Effector memory CD4-positive, alpha-beta T cell (primary cell): ENCODE results near the gene DAZAP2.
"Not testable (repeated sequence)": the region's sequence is repeated elsewhere in the genome, so short reads cannot be mapped to it uniquely, and the experiment has no call there.

Experiments used
- DNase-seq, 3 donors: peaks; one replicate each; pipeline ENCODE4 v3.0.0-alpha.2; 2020
- H3K27ac ChIP-seq: 2 replicates; pipeline ENCODE4 v1.7.0; 2013; ENCODE audit warnings: mild to moderate bottlenecking, low read length, moderate library complexity; ENCODE audit not compliant: insufficient read depth, poor library complexity, severe bottlenecking
- H3K27me3 ChIP-seq: replicated peaks from 2 replicates; pipeline ENCODE4 v1.7.0; 2013; ENCODE audit warnings: mild to moderate bottlenecking, low read length; ENCODE audit not compliant: insufficient read depth, control insufficient read depth, poor library complexity, severe bottlenecking
- H3K36me3 ChIP-seq: 2 replicates; pipeline ENCODE4 v1.7.0; 2013; ENCODE audit warnings: mild to moderate bottlenecking, low read length, moderate library complexity; ENCODE audit not compliant: control insufficient read depth, insufficient read depth
- H3K4me1 ChIP-seq: 2 replicates; pipeline ENCODE4 v1.7.0; 2013; ENCODE audit warnings: low read length, mild to moderate bottlenecking; ENCODE audit not compliant: control insufficient read depth, insufficient read depth, poor library complexity, severe bottlenecking
- H3K4me3 ChIP-seq: 2 replicates; pipeline ENCODE4 v1.7.0; 2013; ENCODE audit warnings: low read length, low read depth, mild to moderate bottlenecking; ENCODE audit not compliant: insufficient read depth, poor library complexity, severe bottlenecking
- H3K9me3 ChIP-seq: 2 replicates; pipeline ENCODE4 v1.7.0; 2013; ENCODE audit warnings: mild to moderate bottlenecking, low read length, moderate library complexity; ENCODE audit not compliant: control insufficient read depth

The DAZAP2 gene

GRCh38 chr12:51217133-51217967 is 21.3 kb upstream of the DAZAP2 start:
- DNase-seq, result peak; percentile 24 to 47 (median 32)
- Histone ChIP-seq H3K4me1 (peaks cover 13% of the 10 kb centered on the region), H3K4me3 (peak overlapping the region; percentile 97)

GRCh38 chr12:51217968-51218606 is 20.5 kb upstream of the DAZAP2 start, which contains the start of gene POU6F1:
Gene POU6F1 (minus strand): TSS chr12:51218062. CDS start chr12:51206836, 11,226 bp downstream.
- peak; percentile 38 to 60 (median 59) for DNase-seq

More at GRCh38 chr12:51217133-51217967, 21.3 kb upstream of the DAZAP2 start:
- Histone ChIP-seq H3K27ac (peak overlapping the region; percentile 91), H3K36me3 (no peaks in the 10 kb centered on the region), H3K27me3 (no peaks in the 10 kb centered on the region), H3K9me3 (no peaks in the 10 kb centered on the region)

GRCh38 chr12:51218607-51219161 is 19.9 kb upstream of the DAZAP2 start:
- Histone ChIP-seq H3K4me1 (peaks cover 13% of the 10 kb centered on the region), H3K27ac (peak overlapping the region; percentile 91), H3K4me3 (peak overlapping the region; percentile 97), H3K27me3 (no peaks in the 10 kb centered on the region), H3K9me3 (no peaks in the 10 kb centered on the region), H3K36me3 (no peaks in the 10 kb centered on the region)
- no peak for DNase-seq

More at GRCh38 chr12:51217968-51218606, 20.5 kb upstream of the DAZAP2 start, which contains the start of gene POU6F1:
- Histone ChIP-seq H3K27me3 (no peaks in the 10 kb centered on the region), H3K4me1 (peaks cover 13% of the 10 kb centered on the region), H3K27ac (peak within 1 kb of the TSS; percentile 91), H3K36me3 (no peaks in the 10 kb centered on the region), H3K9me3 (no peaks in the 10 kb centered on the region), H3K4me3 (peak within 1 kb of the TSS; percentile 97)

DNA sequence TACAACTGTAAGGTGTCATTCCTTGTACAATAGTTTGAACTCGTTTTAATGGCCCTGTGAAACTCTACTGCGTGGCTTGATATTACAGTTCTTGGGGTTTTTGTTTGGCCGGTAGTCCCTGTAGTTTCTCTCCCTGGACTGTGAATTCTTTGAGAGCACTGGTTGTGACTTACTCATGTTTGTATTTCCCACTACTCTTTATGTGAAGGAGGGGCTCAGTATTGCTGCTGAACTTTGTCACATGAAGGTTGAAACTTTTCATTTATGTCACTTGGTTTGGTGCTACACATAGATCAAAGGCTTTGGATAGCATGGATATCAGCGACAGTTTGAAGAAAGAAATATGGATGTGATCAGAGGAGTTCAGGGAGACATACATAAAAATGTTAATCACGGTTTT is 19.3 kb upstream of the DAZAP2 start:
- Histone ChIP-seq H3K4me1 (peaks cover 13% of the 10 kb centered on the region), H3K4me3 (no peak overlapping the region), H3K36me3 (no peaks in the 10 kb centered on the region), H3K9me3 (no peaks in the 10 kb centered on the region), H3K27ac (no peak overlapping the region), H3K27me3 (no peaks in the 10 kb centered on the region)
- no peak for DNase-seq

- H3K4me3 ChIP-seq, H3K27ac ChIP-seq, DNase-seq: not testable (repeated sequence)
Observed at GRCh38 chr12:51219857-51220256, 18.8 kb upstream of the DAZAP2 start.

GRCh38 chr12:51222461-51222860 is 16.2 kb upstream of the DAZAP2 start:
- Histone ChIP-seq H3K27me3 (no peaks in the 10 kb centered on the region), H3K9me3 (no peaks in the 10 kb centered on the region), H3K36me3 (no peaks in the 10 kb centered on the region), H3K4me1 (peaks cover 6% of the 10 kb centered on the region), H3K27ac (no peak overlapping the region), H3K4me3 (no peak overlapping the region)
- DNase-seq, result no peak

More at GRCh38 chr12:51219857-51220256, 18.8 kb upstream of the DAZAP2 start:
- H3K36me3 ChIP-seq, H3K9me3 ChIP-seq, H3K27me3 ChIP-seq: not testable (repeated sequence)
- peaks cover 13% of the 10 kb centered on the region for H3K4me1 ChIP-seq

- no peak overlapping the region for H3K4me3 ChIP-seq
- H3K4me1 ChIP-seq, result no peaks in the 10 kb centered on the region
- H3K27me3 ChIP-seq, result no peaks in the 10 kb centered on the region
- H3K36me3 ChIP-seq, result no peaks in the 10 kb centered on the region
- no peak overlapping the region for H3K27ac ChIP-seq
- DNase-seq, result no peak
- H3K9me3 ChIP-seq, result no peaks in the 10 kb centered on the region
Observed at GRCh38 chr12:51224625-51225024, 14.0 kb upstream of the DAZAP2 start.

- Histone ChIP-seq H3K27ac (no peak overlapping the region), H3K36me3 (no peaks in the 10 kb centered on the region), H3K27me3 (no peaks in the 10 kb centered on the region), H3K9me3 (no peaks in the 10 kb centered on the region), H3K4me1 (no peaks in the 10 kb centered on the region), H3K4me3 (no peak overlapping the region)
- no peak for DNase-seq
Observed at GRCh38 chr12:51225234-51225633, 13.4 kb upstream of the DAZAP2 start.

- Histone ChIP-seq H3K27me3 (no peaks in the 10 kb centered on the region), H3K4me1 (no peaks in the 10 kb centered on the region), H3K4me3 (no peak overlapping the region), H3K36me3 (no peaks in the 10 kb centered on the region), H3K9me3 (no peaks in the 10 kb centered on the region), H3K27ac (no peak overlapping the region)
- DNase-seq, result no peak
Observed at GRCh38 chr12:51225771-51226170, 12.9 kb upstream of the DAZAP2 start.

DNA sequence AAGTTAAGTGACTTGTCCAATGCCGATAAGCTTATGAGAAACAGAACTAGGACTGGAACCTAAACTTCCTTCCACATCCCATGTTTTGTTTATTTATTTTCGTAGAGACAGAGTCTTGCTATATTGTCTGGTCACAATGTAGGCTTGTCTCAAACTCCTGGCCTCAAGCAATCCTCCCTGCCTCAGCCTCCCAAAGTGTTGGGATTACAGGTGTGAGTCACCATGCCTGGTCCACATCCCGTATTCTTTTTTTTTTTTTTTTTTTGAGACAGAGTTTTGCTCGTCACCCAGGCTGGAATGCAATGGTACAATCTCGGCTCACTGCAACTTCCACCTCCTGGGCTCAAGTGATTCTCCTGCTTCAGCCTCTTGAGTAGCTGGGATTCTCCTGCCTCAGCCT is 11.5 kb upstream of the DAZAP2 start:
- H3K4me3 ChIP-seq, H3K4me1 ChIP-seq, H3K36me3 ChIP-seq, DNase-seq, H3K27me3 ChIP-seq, H3K27ac ChIP-seq, H3K9me3 ChIP-seq: not testable (repeated sequence)
